Mesothelial cell of epicardium (in vitro differentiated cells): ENCODE measurements around the gene DNAJC11. TPM values are rescaled to one million over a fixed set of nuclear protein-coding genes. Genes with fewer than 3 reads are reported as not detected.

ENCODE experiments used
- DNase-seq, 2 experiments: peaks; one replicate each; pipeline ENCODE4 v3.0.0; 2021; ENCODE audit warnings: low spot score in 2 of 2; ENCODE audit not compliant: unreplicated experiment in 2 of 2
- H3K27ac Mint-ChIP-seq: 2 replicates; pipeline ENCODE4 v1.8.0; 2021; ENCODE audit warnings: mixed read lengths
- H3K27me3 Mint-ChIP-seq: 2 replicates; pipeline ENCODE4 v1.8.0; 2021; ENCODE audit warnings: low read depth, mixed read lengths
- H3K36me3 Mint-ChIP-seq: 2 replicates; pipeline ENCODE4 v1.8.0; 2021; ENCODE audit warnings: mixed read lengths
- H3K4me1 Mint-ChIP-seq: 2 replicates; pipeline ENCODE4 v1.8.0; 2021; ENCODE audit warnings: mixed read lengths
- H3K4me3 Mint-ChIP-seq: 2 replicates; pipeline ENCODE4 v1.8.0; 2021; ENCODE audit warnings: mild to moderate bottlenecking, moderate library complexity, mixed read lengths
- H3K9me3 Mint-ChIP-seq: 2 replicates; pipeline ENCODE4 v1.8.0; 2021; ENCODE audit warnings: mixed read lengths
- total RNA-seq: library from RNA; stranded (reverse); gene quantifications from 3 replicates; pipeline ENCODE4 v1.2.1, GENCODE V29; 2021
- TF ChIP-seq, protein P1 (sequence below): fragments of 200-600 bp; sonication (generic); IDR thresholded peaks from one replicate; pipeline ENCODE4 v1.5.0; 2021; ENCODE audit warnings: antibody characterized with exemption; ENCODE audit not compliant: unreplicated experiment

The DNAJC11 gene
- total RNA-seq, 1 donor from 2014 or later = 63.4 TPM

DNA sequence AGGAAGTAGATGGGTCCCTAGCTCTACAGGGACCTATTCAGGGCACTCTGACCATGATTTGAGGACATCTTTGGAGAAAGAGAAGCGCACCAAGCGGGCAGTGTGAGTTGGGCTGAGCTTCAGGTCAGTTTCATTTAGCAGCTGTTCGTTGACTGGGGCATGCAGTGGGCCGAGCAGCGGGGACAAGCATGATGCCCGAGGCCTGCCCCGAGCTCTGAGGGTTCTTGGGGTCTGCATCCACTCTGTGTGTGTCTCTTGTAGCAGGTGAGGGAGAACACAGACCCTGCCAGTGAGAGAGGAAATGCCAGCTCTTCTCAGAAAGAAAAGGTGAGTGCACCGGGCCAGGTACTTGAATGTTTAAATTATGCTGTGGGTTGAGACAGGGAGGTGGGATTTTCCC is 71.6 kb downstream of the DNAJC11 start:
- TF ChIP-seq, protein P1, sequence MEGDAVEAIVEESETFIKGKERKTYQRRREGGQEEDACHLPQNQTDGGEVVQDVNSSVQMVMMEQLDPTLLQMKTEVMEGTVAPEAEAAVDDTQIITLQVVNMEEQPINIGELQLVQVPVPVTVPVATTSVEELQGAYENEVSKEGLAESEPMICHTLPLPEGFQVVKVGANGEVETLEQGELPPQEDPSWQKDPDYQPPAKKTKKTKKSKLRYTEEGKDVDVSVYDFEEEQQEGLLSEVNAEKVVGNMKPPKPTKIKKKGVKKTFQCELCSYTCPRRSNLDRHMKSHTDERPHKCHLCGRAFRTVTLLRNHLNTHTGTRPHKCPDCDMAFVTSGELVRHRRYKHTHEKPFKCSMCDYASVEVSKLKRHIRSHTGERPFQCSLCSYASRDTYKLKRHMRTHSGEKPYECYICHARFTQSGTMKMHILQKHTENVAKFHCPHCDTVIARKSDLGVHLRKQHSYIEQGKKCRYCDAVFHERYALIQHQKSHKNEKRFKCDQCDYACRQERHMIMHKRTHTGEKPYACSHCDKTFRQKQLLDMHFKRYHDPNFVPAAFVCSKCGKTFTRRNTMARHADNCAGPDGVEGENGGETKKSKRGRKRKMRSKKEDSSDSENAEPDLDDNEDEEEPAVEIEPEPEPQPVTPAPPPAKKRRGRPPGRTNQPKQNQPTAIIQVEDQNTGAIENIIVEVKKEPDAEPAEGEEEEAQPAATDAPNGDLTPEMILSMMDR = no peak
- peaks cover 21% of the 10 kb centered on the region for H3K36me3 Mint-ChIP-seq
- H3K27me3 Mint-ChIP-seq = no peaks in the 10 kb centered on the region
- peaks cover 12% of the 10 kb centered on the region for H3K4me1 Mint-ChIP-seq
- no peak overlapping the region for H3K27ac Mint-ChIP-seq
- no peak for DNase-seq
- no peaks in the 10 kb centered on the region for H3K9me3 Mint-ChIP-seq
- H3K4me3 Mint-ChIP-seq = no peak overlapping the region

DNA sequence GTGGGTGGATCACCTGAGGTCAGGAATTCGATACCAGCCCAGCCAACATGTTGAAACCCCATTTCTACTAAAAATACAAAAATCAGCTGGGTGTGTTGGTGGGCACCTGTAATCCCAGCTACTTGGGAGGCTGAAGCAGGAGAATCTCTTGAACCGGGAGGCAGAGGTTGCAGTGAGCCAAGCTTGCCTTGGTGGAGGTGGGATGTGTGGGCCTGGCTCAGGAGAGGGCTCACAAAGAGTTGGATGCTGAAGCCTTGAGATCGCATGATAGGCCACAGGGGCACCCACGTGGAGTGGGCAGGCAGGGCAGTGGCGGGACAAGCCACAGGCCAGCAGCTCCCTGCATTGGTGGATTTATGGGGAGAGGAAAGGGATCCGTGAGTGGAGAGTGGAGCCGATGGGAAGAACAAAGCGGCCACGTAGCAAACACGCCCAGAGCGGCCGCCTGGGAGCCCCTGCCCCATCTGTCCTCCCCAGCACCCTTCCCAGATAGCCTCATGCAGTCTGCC is 72.6 kb downstream of the DNAJC11 start:
- Mint-ChIP-seq H3K4me1 (peaks cover 15% of the 10 kb centered on the region), H3K9me3 (no peaks in the 10 kb centered on the region), H3K27me3 (no peaks in the 10 kb centered on the region), H3K36me3 (peaks cover 21% of the 10 kb centered on the region), H3K27ac (no peak overlapping the region), H3K4me3 (no peak overlapping the region)
- DNase-seq = no peak
- TF ChIP-seq, protein P1 = no peak

DNA sequence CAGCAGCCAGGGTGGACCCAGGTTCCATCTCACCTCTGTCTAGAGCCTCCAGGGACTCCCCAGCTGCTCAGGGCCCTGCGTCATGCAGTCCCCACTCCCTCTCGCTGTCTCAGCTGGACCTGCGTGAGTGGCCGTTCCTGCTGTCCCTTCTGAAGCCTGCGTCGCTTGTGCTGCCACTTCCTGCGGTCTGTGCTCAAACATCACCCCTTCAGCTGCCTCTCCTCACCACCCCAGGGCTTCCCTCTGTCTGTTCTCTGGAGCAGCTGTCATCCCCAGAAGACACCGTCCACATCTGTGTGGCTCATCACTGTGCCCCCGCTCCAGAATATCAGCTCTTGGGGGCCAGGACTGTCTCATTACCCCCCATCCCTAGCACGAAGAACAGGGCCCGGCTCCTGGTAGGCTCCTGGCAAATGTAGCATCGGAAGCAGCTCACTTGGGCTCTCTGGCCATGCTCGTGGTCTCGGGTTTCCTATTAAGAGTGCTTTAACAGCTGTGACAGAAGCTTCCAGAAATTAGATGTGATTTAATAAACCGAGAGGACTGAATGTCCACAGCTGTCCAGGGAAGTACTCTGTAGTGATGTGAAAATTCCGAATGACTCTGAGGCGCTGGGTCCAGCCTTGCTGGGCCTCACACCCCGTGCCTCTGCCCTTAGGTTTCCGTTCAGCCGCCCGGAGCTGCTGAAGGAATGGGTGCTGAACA is 73.6 kb downstream of the DNAJC11 start:
- Mint-ChIP-seq H3K36me3 (peaks cover 27% of the 10 kb centered on the region), H3K9me3 (no peaks in the 10 kb centered on the region), H3K27me3 (no peaks in the 10 kb centered on the region), H3K4me1 (peaks cover 22% of the 10 kb centered on the region), H3K27ac (no peak overlapping the region), H3K4me3 (peak overlapping the region; percentile 81)
- no peak for DNase-seq
- TF ChIP-seq, protein P1 = no peak

DNA sequence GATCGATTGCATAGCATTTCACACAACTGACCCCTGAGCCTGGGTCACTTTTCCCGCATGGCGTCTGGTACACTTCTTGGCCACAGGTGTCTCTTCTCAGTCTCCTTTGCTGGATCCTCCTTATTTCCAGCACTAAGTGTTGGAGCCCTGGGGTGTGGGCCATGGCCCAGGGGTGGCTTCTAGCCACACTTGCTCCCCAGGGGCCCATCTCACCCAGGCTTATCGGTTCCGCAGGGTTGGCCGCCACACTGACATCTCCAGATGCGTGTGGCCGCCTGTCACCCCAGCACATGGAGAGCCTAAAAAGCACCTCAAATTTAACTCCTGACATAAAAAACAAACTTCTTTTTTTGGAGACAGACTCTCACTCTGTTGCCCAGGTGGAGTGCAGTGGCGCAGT is 74.6 kb downstream of the DNAJC11 start:
- DNase-seq = no peak
- H3K9me3 Mint-ChIP-seq = no peaks in the 10 kb centered on the region
- no peak overlapping the region for H3K27ac Mint-ChIP-seq
- no peaks in the 10 kb centered on the region for H3K27me3 Mint-ChIP-seq
- peak overlapping the region; percentile 81 for H3K4me3 Mint-ChIP-seq
- TF ChIP-seq, protein P1 = no peak
- H3K36me3 Mint-ChIP-seq = peaks cover 31% of the 10 kb centered on the region
- H3K4me1 Mint-ChIP-seq = peaks cover 30% of the 10 kb centered on the region

DNA sequence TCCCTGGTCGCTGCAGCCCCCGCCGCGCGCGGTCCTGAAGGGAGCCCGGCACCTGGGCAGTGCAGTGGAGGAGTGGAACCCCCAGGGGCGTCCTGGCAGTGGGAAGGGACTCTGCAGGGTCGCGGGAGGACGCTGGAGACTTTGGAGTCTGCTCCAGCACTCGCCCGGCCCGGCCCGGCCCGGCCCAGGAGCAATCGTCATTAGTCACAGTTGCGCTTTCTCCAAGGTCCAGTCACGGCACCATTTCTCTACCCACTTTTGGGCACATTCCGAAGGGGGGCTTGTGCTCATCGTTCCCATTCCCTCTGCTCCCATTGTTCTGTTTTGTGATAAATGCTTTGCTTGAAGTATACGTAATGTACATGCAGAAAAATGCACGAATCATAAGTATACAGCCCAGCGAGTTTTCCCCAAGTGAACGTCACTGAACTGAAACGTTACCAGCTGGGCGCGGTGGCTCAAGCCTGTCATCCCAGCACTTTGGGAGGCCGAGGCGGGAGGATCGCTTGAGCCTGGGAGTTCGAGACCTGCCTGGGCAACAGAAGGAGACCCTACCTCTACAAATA is 75.9 kb downstream of the DNAJC11 start:
- TF ChIP-seq, protein P1 = no peak
- Mint-ChIP-seq H3K4me3 (peak overlapping the region; percentile 81), H3K9me3 (no peaks in the 10 kb centered on the region), H3K27me3 (no peaks in the 10 kb centered on the region), H3K36me3 (peaks cover 35% of the 10 kb centered on the region), H3K27ac (peak overlapping the region; percentile 81), H3K4me1 (peaks cover 30% of the 10 kb centered on the region)
- no peak for DNase-seq
